Measurements from ENCODE around the gene ADO. TPM values are rescaled to one million over a fixed set of nuclear protein-coding genes. Genes with fewer than 3 reads are reported as not detected.
A peak's percentile ranks its signal among the peaks of the same experiment; 100 is the strongest.

Gene ADO
- total and polyA plus RNA-seq, 10 of the 15 experiments (the other 5 are each of a cell fraction or from before 2014, with no cell fraction given), result 4.3 to 44.6 (median 18.7) TPM

- TF ChIP-seq SRF (IDR thresholded peaks at IDR 0.05; ENCODE audit: low read depth in 2 of 2, low read length in 2 of 2), result 0 out of 4 replicates have a peak, but pooled peaks of 1 of the 2 experiments have one; percentile 38
- TF ChIP-seq KAT2A (conservative IDR thresholded peaks at IDR 0.05; ENCODE audit: control insufficient read depth, low read depth, low read length), result no peak
- peak; percentile 53 for TF ChIP-seq RAD51 (IDR thresholded peaks at IDR 0.05)
- TF ChIP-seq, protein P1, sequence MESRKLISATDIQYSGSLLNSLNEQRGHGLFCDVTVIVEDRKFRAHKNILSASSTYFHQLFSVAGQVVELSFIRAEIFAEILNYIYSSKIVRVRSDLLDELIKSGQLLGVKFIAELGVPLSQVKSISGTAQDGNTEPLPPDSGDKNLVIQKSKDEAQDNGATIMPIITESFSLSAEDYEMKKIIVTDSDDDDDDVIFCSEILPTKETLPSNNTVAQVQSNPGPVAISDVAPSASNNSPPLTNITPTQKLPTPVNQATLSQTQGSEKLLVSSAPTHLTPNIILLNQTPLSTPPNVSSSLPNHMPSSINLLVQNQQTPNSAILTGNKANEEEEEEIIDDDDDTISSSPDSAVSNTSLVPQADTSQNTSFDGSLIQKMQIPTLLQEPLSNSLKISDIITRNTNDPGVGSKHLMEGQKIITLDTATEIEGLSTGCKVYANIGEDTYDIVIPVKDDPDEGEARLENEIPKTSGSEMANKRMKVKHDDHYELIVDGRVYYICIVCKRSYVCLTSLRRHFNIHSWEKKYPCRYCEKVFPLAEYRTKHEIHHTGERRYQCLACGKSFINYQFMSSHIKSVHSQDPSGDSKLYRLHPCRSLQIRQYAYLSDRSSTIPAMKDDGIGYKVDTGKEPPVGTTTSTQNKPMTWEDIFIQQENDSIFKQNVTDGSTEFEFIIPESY (IDR thresholded peaks at IDR 0.05), result no peak
- no peak for TF ChIP-seq ZNF384 (IDR thresholded peaks at IDR 0.05; ENCODE audit: borderline replicate concordance, low read depth, low read length)
- TF ChIP-seq TCF3 (IDR thresholded peaks at IDR 0.05; ENCODE audit: borderline replicate concordance, insufficient read depth, low read depth, low read length), result no peak
- TF ChIP-seq RELA (IDR thresholded peaks at IDR 0.05; ENCODE audit: borderline replicate concordance, partially characterized antibody), result peak; percentile 9
- TF ChIP-seq ZNF207 (IDR thresholded peaks at IDR 0.05; ENCODE audit: borderline replicate concordance), result peak; percentile 71; the same call in 1 of the 2 replicates
- TF ChIP-seq POLR2AphosphoS5 (IDR thresholded peaks at IDR 0.05; ENCODE audit: low read length), result peak; percentile 68; the same call in 1 of the 2 replicates
- no peak for TF ChIP-seq ZNF622 (IDR thresholded peaks at IDR 0.05)
- TF ChIP-seq PAX5 (IDR thresholded peaks at IDR 0.05; ENCODE audit: borderline replicate concordance, low read depth, low read length), result peak; percentile 91
- 0 out of 2 replicates have a peak, but pooled peaks have one; percentile 50 for TF ChIP-seq ATF7 (IDR thresholded peaks at IDR 0.05; ENCODE audit: low read depth)
- TF ChIP-seq STAT3 (IDR thresholded peaks at IDR 0.05; ENCODE audit: low read depth, low read length), result no peak
- TF ChIP-seq CREB1 (IDR thresholded peaks at IDR 0.05; ENCODE audit: low read depth), result peak; percentile 95
- peak; percentile 76 for TF ChIP-seq SMARCA5 (IDR thresholded peaks at IDR 0.05)
- peak; percentile 95 for TF ChIP-seq ZBTB40 (IDR thresholded peaks at IDR 0.05; ENCODE audit: borderline replicate concordance)
- no peak for TF ChIP-seq YBX1 (IDR thresholded peaks at IDR 0.05)
- TF ChIP-seq E4F1 (IDR thresholded peaks at IDR 0.05; ENCODE audit: borderline replicate concordance, partially characterized antibody), result peak; percentile 34
Measured at GRCh38 chr10:62804356-62805230, at the start of gene ADO (continued).
